ENCODE data around the gene CAMK2D. TPM values are rescaled to one million over a fixed set of nuclear protein-coding genes. Genes with fewer than 3 reads are reported as not detected.

The CAMK2D gene
- polyA plus RNA-seq, 3 donors = 10.4 to 30.6 (median 19.6) TPM

GRCh38 chr4:113435893-113436292, 325.6 kb downstream of the CAMK2D start:
- Histone ChIP-seq H3K27ac (ENCODE audit: low read depth in 1 of 2, low read length in 2 of 2) (no peak overlapping the region), H3K79me2 (ENCODE audit: insufficient read depth, low read length) (no peaks in the 10 kb centered on the region), H3K4me1 (ENCODE audit: control insufficient read depth in 1 of 2, insufficient read depth in 2 of 2, low read length in 2 of 2) (no peaks in the 10 kb centered on the region), H3K4me3 (replicated peaks in 1 of 3; ENCODE audit: low read depth in 2 of 3, low read length in 3 of 3) (no peak overlapping the region), H2AFZ (ENCODE audit: insufficient read depth, low read depth, low read length, poor library complexity, severe bottlenecking) (no peak overlapping the region), H3K27me3 (ENCODE audit: control insufficient read depth in 2 of 2, insufficient read depth in 2 of 2, low read length in 2 of 2) (no peaks in the 10 kb centered on the region), H3K4me2 (replicated peaks; ENCODE audit: extremely low read depth, low read length, poor library complexity, severe bottlenecking) (no peak overlapping the region), H3K36me3 (replicated peaks in 1 of 2; ENCODE audit: control insufficient read depth in 1 of 2, insufficient read depth in 2 of 2, low read length in 2 of 2) (no peaks in the 10 kb centered on the region), H4K20me1 (ENCODE audit: insufficient read depth, low read length) (no peaks in the 10 kb centered on the region), H3K9me3 (replicated peaks in 1 of 2; ENCODE audit: control insufficient read depth in 1 of 2, insufficient read depth in 1 of 2, low read length in 2 of 2) (peaks cover 0 to 6% of the 10 kb centered on the region in 2 donors), H3K9ac (ENCODE audit: insufficient read depth, low read length, poor library complexity, severe bottlenecking) (no peak overlapping the region)
- H3K4me3 Mint-ChIP-seq = no peak overlapping the region
- no peaks in the 10 kb centered on the region for H3K36me3 Mint-ChIP-seq
- H3K9me3 Mint-ChIP-seq = peaks cover 2 to 12% (median 6%) of the 10 kb centered on the region in 7 donors
- no peaks in the 10 kb centered on the region for H3K4me1 Mint-ChIP-seq
- no peaks in the 10 kb centered on the region for H3K27me3 Mint-ChIP-seq (ENCODE audit: low read depth in 3 of 3)
- no peak for TF ChIP-seq CTCF (IDR thresholded peaks at IDR 0.05)
- H3K27ac Mint-ChIP-seq = no peak overlapping the region
- intact Hi-C loops (cut with micrococcal nuclease) = no loop called here
- 100% methylated on average over 1 of the region's 7 CpGs for WGBS (ENCODE audit: insufficient coverage)
- no peak for DNase-seq

DNA sequence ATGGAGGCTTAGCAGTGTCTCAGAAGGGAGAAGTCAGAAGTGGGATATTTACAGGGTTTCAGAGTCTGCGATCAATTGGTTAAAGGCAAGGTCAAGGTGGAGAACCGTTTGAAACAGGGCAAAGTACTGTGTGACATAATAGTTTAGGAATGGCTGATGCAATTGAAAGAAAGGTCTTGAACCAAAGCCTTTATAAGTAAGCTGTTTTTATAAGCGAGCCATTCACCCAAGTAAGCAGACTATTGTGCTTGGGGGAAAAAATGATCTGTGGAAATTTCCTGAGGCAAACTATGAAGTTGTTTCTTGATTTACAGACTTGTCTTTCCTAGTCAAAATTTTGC, 327.3 kb downstream of the CAMK2D start:
- Mint-ChIP-seq H3K36me3 (no peaks in the 10 kb centered on the region), H3K9me3 (peaks cover 7 to 24% (median 15%) of the 10 kb centered on the region in 7 donors), H3K27ac (no peak overlapping the region), H3K4me1 (no peaks in the 10 kb centered on the region), H3K4me3 (no peak overlapping the region), H3K27me3 (ENCODE audit: low read depth in 3 of 3) (peaks cover 0 to 2% (median 0%) of the 10 kb centered on the region in 3 donors)
- intact Hi-C loops (cut with micrococcal nuclease) = no loop called here
- Histone ChIP-seq H3K9ac (ENCODE audit: insufficient read depth, low read length, poor library complexity, severe bottlenecking) (no peak overlapping the region), H4K20me1 (ENCODE audit: insufficient read depth, low read length) (no peaks in the 10 kb centered on the region), H3K4me3 (replicated peaks in 1 of 3; ENCODE audit: low read depth in 2 of 3, low read length in 3 of 3) (no peak overlapping the region), H3K9me3 (replicated peaks in 1 of 2; ENCODE audit: control insufficient read depth in 1 of 2, insufficient read depth in 1 of 2, low read length in 2 of 2) (peaks cover 4 to 12% of the 10 kb centered on the region in 2 donors), H2AFZ (ENCODE audit: insufficient read depth, low read depth, low read length, poor library complexity, severe bottlenecking) (no peak overlapping the region), H3K36me3 (replicated peaks in 1 of 2; ENCODE audit: control insufficient read depth in 1 of 2, insufficient read depth in 2 of 2, low read length in 2 of 2) (no peaks in the 10 kb centered on the region), H3K4me2 (replicated peaks; ENCODE audit: extremely low read depth, low read length, poor library complexity, severe bottlenecking) (no peak overlapping the region), H3K27me3 (ENCODE audit: control insufficient read depth in 2 of 2, insufficient read depth in 2 of 2, low read length in 2 of 2) (no peaks in the 10 kb centered on the region), H3K79me2 (ENCODE audit: insufficient read depth, low read length) (no peaks in the 10 kb centered on the region), H3K27ac (ENCODE audit: low read depth in 1 of 2, low read length in 2 of 2) (no peak overlapping the region), H3K4me1 (ENCODE audit: control insufficient read depth in 1 of 2, insufficient read depth in 2 of 2, low read length in 2 of 2) (no peaks in the 10 kb centered on the region)
- WGBS (ENCODE audit: insufficient coverage) = 95% methylated on average over 2 of the region's 3 CpGs
- DNase-seq = no peak
- no peak for TF ChIP-seq CTCF (IDR thresholded peaks at IDR 0.05)

Measured in CD14-positive monocyte (primary cell).